Measurements from ENCODE around the gene TBRG4.

Gene TBRG4

DNA sequence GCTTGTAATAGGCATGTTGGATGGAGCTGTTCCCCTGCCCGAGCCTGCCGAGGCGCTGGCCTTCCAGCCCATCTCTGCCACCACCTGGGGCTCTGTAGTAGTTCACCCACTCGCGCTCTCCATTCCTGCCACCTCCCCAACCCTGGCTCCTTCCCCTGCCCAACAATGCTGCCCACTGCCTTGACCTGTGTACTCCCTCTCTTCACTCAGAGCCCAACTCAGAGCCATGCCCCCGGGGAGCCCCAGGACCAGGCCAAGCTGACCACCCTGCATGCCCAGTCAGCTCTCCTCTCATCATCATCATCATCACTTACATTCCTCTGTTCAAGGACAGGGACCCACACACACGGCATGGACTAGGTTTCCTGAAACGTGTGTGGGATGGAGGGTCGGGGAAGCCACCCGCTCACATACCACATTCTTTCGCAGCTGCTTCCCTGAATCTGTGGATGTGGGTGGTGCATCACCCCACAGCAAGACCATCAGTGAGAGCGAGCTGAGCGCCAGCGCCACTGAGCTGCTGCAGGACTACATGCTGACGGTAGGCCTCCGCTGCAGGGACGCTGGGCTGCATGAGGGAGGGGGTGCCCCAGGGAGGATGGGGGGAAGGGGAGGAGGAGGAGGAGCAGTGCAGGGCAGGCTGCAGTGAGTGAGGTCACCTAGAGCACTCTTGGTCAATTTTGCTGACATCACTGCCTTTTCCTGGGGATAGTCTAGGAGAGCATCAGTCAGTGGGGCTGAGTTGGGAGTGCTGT, 38.3 kb downstream of the TBRG4 start:
- no peak for DNase-seq

- no peak for DNase-seq
Measured at GRCh38 chr7:45072131-45073030, 39.1 kb downstream of the TBRG4 start.

GRCh38 chr7:45071528-45071927, 40.0 kb downstream of the TBRG4 start:
- no peak for DNase-seq

- no peak for DNase-seq
Measured at GRCh38 chr7:45070254-45070642, 41.2 kb downstream of the TBRG4 start.

DNA sequence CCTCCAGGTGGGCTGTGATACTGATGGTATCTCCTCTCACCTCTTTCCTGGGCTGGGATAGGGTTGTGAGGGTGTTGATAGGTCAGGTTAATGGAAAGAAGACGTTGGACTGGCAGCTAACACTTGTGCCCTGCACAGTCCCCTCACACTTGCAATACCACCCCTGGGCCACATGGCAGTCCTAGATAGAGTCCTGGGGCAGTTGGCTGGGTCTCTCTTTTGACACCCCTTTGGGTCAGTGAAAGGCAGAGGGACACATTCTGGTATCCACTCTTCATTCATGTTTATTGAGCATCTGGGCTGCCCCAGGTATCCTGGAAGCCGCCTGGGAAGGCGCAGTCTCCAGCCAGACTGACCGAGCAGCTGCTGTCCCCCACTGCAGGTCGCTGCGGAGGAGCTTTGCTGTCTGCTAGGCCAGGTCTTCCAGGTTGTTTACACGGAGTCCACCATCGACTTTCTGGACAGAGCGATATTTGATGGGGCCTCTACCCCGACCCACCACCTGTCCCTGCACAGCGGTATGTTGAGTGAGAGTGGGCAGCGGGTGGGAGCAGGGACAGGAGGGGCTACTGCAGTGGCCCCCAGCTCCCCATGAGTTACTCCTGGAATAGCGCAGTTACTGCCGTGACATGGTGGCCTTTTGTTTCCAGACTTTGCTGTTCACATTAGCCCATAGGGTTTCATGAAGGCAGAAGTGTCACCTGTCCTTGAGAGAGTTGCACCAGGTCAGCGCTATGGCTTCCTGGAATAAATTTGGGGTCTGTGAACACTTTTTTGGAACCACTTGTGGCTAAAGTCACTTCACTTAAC, 41.8 kb downstream of the TBRG4 start:
- no peak for DNase-seq

DNA sequence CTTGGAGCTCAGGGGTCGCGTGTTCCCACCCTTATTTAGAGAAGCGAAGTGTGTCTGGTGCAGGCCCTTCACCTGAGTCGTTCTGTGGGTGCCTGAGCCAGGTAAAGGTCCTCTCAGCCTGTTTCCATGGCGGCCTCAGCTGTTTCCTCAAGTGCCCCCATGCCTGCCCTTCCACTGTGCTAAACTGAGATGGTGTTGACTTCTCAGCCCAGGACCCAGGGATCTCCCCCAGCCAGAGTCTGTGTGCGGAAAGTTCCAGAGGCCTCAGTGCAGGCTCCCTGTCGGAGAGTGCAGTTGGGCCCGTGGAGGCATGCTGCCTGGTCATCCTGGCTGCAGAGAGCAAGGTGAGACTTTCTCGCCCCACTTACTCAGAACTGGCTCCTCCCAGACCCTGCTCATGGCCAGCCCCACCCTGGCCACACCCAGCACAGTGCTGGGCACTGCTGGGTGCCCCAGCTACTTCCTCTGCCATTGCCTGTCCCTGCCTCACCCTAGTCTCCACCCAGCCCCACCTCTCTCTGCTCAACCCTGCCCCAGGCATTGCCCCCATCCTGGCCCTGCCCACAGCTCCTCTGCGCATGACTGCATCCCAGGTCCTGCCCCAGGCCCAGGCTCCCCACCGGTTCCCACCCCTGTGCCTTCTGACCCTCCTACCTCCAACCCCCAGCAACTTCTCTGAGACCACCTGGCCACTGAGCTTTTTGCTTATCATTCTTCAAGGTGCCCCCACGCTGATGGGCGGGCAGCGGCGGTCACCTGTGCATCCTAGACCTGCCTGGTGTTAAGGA, 43.1 kb downstream of the TBRG4 start:
- DNase-seq = no peak

GRCh38 chr7:45067582-45067981, 43.9 kb downstream of the TBRG4 start:
- DNase-seq = no peak

- no peak for DNase-seq
Measured at GRCh38 chr7:45066409-45066808, 45.1 kb downstream of the TBRG4 start.

DNA sequence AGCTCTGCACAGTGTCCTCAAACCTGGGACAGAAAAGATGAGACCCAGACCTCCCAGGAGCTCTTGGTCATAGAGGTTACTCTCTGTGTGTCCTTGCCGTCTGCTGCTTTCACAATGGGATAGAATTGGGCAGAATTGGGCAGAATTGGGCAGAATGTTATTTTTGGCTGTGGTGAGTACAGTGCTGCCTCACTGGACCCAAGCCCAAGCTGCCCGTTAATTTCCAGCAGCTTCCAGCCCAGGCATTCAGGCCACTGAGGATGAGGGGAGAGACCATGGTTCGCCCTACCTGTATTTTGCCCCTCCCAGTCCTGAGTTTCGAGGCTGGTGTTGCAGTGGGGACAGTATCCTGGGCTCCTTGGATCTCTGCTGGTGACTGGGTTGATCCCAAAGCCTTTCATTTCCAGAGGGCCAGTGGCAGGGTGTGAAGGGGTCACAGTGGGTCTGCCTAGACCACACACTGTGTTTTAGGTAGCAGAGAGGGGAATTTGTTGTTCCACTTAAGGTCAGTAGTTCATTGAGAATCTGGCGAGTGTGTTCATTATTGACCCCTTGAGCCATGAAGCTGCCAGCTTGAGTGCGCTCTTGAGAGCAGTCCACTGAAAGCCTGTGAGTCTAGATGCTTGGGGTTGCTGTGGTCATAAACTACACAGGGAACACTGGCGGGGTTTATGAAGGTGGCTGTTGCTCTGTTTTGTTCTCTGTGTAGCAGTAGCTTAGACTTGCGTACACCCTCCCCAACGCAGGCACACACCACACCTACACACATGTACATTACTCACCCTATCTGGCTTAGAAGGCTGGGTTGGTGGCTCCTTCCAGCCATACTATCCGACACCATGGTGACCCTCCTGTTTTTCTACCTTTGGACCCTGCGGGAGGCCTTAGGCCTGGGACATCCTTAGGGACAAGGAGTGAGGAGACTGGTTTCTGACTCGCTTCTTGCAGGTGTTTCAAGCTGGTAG, 46.2 kb downstream of the TBRG4 start:
- DNase-seq = no peak

DNA sequence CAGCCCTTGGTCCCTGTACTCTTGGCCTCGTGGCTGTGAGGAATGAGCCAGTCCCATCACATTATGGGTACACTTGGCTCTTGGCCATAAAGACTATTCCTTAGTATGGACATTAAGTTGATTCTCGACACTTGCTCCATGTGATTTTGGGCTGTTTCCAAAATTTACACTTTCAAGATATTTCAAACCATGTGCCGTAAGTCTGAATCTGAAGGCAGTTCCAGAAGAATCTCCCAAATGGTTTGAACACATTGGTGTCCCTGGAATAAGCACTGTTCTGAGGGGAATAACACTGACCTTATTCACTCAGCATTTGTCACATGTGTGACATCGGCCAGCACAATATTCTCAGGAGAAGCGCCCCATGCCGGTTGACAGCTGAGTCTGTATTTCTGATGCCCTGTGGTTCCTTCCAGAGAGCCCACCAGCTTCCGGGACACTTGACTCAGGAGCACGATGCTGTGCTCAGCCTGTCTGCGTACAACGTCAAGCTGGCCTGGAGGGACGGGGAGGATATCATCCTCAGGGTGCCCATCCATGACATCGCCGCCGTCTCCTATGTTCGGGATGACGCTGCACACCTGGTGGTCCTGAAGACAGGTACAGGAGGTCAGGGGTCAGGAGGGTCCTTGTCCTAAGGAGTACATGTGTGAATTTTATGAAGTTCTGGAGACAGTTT, 47.3 kb downstream of the TBRG4 start:
- DNase-seq = no peak

GRCh38 chr7:45061806-45062425, 49.6 kb downstream of the TBRG4 start:
- DNase-seq = no peak

DNA sequence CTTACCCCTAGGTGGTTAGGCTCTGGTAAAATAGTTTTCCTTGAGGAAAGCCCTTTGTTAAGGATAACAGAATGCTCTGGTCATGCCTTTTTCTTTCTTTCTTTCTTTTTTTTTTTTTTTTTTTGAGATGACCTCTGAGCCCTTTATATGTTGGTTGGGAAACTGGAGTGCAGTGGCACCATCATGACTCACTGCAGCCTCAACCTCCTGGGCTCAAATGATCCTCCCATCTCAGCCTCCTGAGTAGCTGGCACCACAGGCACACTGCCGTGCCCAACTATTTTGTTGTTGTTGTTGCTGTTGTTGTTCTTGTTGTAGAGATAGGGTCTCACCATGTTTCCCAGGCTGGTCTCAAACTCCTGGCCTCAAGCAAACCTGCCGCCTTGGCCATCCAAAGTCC, 50.1 kb downstream of the TBRG4 start:
- DNase-seq = no peak

DNA sequence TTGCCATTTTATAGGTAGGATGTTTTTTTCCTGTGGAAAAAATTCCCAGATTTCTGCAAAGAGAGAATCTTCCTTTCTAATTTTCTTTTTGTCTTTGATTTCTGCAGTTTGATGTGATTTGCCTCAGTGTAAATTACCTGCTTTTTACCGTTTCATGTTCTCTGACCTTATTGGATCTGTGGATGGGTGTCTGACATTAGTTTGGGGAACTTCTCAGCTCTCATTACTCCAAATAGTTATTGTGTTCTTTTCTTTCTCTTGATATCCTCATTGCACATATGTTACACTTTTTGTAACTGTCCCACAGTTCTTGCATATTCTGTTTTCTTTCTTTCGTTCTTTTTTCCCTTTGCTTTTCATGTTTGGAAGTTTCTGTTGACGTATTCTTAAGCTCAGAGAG, 51.2 kb downstream of the TBRG4 start:
- DNase-seq = no peak

- no peak for DNase-seq
Measured at GRCh38 chr7:45057878-45058277, 53.6 kb downstream of the TBRG4 start.

DNA sequence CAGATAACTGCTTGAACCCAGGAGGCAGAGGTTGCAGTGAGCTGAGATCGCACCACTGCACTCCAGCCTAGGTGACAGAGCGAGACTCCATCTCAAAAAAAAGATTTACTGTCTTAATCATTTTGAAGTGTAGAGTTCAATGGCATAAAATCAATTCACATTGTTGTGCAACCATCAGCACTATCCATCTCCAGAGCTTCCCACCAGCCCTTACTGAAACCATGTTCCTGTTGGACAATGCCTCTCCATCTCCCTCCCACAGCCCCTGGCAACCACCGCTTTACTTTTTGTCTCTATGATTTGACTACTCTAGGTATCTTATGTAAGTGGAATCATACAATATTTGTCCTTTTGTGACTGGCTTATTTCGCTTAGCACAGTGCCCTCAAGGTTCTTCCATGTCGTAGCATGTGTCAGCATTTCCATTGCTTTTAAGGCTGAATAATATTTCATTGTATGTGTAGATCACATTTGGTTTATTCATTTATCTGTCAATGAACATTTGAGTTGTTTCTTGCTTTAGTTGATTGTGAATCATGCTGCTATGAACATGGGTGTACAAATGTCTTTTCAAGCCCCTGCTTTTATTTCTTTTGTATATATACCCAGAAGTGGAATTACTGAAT, 55.8 kb downstream of the TBRG4 start:
- no peak for DNase-seq

DNA sequence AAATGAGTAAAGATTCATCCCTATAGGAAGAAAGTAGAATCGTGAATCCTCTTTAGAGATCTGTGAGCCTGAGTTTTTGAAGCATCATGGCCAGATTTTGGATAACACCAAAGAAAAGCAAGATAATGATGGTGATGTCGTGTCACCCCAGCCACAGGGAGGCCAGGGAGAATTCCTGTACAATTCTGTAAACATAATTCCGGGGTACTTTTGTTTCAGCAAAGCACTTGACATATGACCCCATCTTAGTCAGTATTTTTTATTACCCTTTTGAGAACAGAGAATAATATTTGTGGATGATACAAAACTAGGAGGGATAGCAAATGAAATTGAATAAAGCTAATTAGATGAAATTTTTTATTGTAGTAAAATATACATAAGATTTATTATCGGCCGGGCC, 56.5 kb downstream of the TBRG4 start:
- no peak for DNase-seq

DNA sequence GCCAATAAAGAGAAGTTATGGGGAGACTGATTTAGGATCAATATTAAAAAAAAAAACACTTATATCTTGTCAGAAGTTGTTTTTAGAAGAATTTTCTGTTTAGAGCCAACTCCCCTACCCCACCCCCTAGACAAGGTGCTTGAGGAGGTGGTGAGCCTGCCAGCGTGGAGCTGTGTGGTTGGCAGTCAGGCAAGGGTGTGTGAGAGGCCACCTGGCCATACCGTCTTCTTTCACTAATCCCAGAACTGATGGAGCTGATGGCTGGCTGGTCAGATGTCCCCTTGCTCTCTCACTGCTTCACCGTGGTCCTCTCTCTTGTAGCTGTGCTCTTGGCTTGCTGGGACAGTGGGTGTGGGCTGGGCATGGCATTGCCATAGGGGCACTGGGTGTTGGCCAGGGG, 57.1 kb downstream of the TBRG4 start:
- DNase-seq = no peak

GRCh38 chr7:45053941-45054340, 57.6 kb downstream of the TBRG4 start:
- DNase-seq = no peak

- no peak for DNase-seq
Measured at GRCh38 chr7:45053401-45053800, 58.1 kb downstream of the TBRG4 start.

GRCh38 chr7:45052011-45052410, 59.5 kb downstream of the TBRG4 start:
- no peak for DNase-seq

Data from stimulated activated CD4-positive, alpha-beta T cell treated with anti-CD3 and anti-CD28 coated beads, Interleukin-2, amount 100 ng/mL, for 24 hours (primary cell).